ENCODE measurements around the gene PTPRN2. TPM values are rescaled to one million over a fixed set of nuclear protein-coding genes. Genes with fewer than 3 reads are reported as not detected.

PTPRN2 gene
- total and polyA plus RNA-seq, 2 experiments from 2014 or later = 0.28 TPM; not detected in 1

- no peaks in the 10 kb centered on the region for H3K4me1 ChIP-seq (ENCODE audit: low read depth)
- H3K9me3 ChIP-seq (ENCODE audit: low read depth) = no peaks in the 10 kb centered on the region
- no peak overlapping the region for H3K4me3 ChIP-seq
- peaks cover 42% of the 10 kb centered on the region for H3K27me3 ChIP-seq
- TF ChIP-seq CTCF (IDR thresholded peaks at IDR 0.05; ENCODE audit: low read depth, low read length) = no peak
- H3K27ac ChIP-seq = no peak overlapping the region
- no peak for DNase-seq (ENCODE audit: low read depth in 1 of 2, low spot score in 1 of 2)
- no peaks in the 10 kb centered on the region for H3K36me3 ChIP-seq
Measured at GRCh38 chr7:158582089-158582456, 5.5 kb downstream of the PTPRN2 start.

GRCh38 chr7:158581440-158582088, 6.1 kb downstream of the PTPRN2 start:
- H3K4me3 ChIP-seq = no peak overlapping the region

GRCh38 chr7:158579662-158580646, 7.7 kb downstream of the PTPRN2 start:
- no peaks in the 10 kb centered on the region for H3K36me3 ChIP-seq
- no peak for DNase-seq (ENCODE audit: low read depth in 1 of 2, low spot score in 1 of 2)
- peaks cover 21% of the 10 kb centered on the region for H3K27me3 ChIP-seq
- no peak for TF ChIP-seq CTCF (IDR thresholded peaks at IDR 0.05; ENCODE audit: low read depth, low read length)
- H3K4me1 ChIP-seq (ENCODE audit: low read depth) = no peaks in the 10 kb centered on the region
- no peak overlapping the region for H3K4me3 ChIP-seq
- no peak overlapping the region for H3K27ac ChIP-seq
- no peaks in the 10 kb centered on the region for H3K9me3 ChIP-seq (ENCODE audit: low read depth)

More at GRCh38 chr7:158581440-158582088, 6.1 kb downstream of the PTPRN2 start:
- Histone ChIP-seq H3K27me3 (peaks cover 37% of the 10 kb centered on the region), H3K9me3 (ENCODE audit: low read depth) (no peaks in the 10 kb centered on the region), H3K4me1 (ENCODE audit: low read depth) (no peaks in the 10 kb centered on the region), H3K27ac (no peak overlapping the region), H3K36me3 (no peaks in the 10 kb centered on the region)
- TF ChIP-seq CTCF (IDR thresholded peaks at IDR 0.05; ENCODE audit: low read depth, low read length) = no peak
- DNase-seq (ENCODE audit: low read depth in 1 of 2, low spot score in 1 of 2) = no peak

GRCh38 chr7:158576050-158576762, 11.4 kb downstream of the PTPRN2 start:
- Histone ChIP-seq H3K4me1 (ENCODE audit: low read depth) (no peaks in the 10 kb centered on the region), H3K27ac (no peak overlapping the region), H3K4me3 (no peak overlapping the region), H3K36me3 (no peaks in the 10 kb centered on the region), H3K27me3 (no peaks in the 10 kb centered on the region), H3K9me3 (ENCODE audit: low read depth) (no peaks in the 10 kb centered on the region)
- no peak for TF ChIP-seq CTCF (IDR thresholded peaks at IDR 0.05; ENCODE audit: low read depth, low read length)
- DNase-seq (ENCODE audit: low read depth in 1 of 2, low spot score in 1 of 2) = no peak

GRCh38 chr7:158574308-158575036, 13.2 kb downstream of the PTPRN2 start:
- no peaks in the 10 kb centered on the region for H3K9me3 ChIP-seq (ENCODE audit: low read depth)
- no peak for DNase-seq (ENCODE audit: low read depth in 1 of 2, low spot score in 1 of 2)
- no peak for TF ChIP-seq CTCF (IDR thresholded peaks at IDR 0.05; ENCODE audit: low read depth, low read length)
- H3K4me1 ChIP-seq (ENCODE audit: low read depth) = no peaks in the 10 kb centered on the region
- no peaks in the 10 kb centered on the region for H3K36me3 ChIP-seq
- H3K27me3 ChIP-seq = peaks cover 15% of the 10 kb centered on the region
- H3K4me3 ChIP-seq = no peak overlapping the region
- no peak overlapping the region for H3K27ac ChIP-seq

All from cardiac muscle cell (in vitro differentiated cells and primary cell).